Umbilical cord (tissue), 2 donors: ENCODE data around the gene LCN15. TPM values are rescaled to one million over a fixed set of nuclear protein-coding genes. Genes with fewer than 3 reads are reported as not detected.
"Not testable (repeated sequence)": the region's sequence is repeated elsewhere in the genome, so short reads cannot be mapped to it uniquely, and the experiment has no call there.

Source experiments
- DNase-seq: peaks from one replicate; pipeline ENCODE4 v3.0.0-alpha.2; 2015; ENCODE audit warnings: low spot score
- total RNA-seq: library from RNA; depleted of rRNA; stranded (reverse); fragments of >200 nt; gene quantifications from one replicate; pipeline ENCODE4 v1.2.3, GENCODE V29; 2014; ENCODE audit warnings: low replicate concordance; ENCODE audit not compliant: insufficient read depth

Gene LCN15
- total RNA-seq, 1 donor from 2014 or later, result 2.2 TPM

DNA sequence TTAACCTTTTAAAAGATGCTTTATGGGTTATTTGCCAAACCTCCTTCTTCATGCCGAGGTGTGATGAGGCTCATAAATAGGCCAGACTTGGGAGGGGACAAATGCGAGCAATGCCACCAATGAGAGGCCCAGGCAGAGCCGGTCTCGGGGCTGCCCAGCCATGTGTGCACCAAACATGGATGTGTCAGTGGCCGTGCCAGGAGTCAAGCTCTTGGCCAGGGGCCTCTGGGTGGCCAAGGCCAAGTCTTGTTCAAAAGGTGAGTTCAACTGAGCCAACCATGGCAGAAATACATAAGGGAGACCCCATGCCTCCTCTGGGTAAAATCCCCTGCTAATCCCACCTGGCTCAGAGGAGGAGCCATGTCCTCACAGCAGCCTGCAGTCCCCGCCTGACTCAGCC lies 10.9 kb upstream of the LCN15 start:
- DNase-seq, result no peak

DNA sequence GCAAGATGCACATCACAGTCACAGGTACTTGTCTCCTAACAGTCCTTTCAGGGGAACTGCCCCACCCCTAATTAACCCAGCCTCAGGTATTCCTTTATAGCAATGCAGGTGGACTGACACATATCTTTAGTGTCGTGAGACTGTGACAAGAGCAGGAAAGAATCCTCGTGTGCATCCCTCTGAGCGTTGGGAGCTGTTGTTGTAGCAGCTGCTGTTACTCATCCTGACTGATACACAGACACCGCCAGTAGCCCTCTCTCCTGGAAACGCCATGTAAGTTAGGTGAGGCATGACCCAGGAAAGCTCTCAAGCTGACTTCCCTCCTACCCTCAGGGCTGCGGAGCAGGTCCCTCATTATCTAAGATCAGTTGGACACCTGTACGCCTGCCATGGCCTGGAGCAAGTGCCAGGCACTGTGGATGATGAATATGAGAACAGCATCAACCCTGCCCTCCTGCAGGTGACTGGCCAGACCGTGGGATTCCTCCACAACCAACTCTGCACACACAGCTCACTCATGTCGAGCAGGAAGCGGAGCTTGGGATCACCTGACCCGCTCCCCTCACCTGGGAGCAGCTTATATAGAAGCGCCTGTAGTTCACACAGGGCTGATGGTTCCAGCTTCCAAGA lies 10.2 kb upstream of the LCN15 start:
- DNase-seq, result no peak

DNA sequence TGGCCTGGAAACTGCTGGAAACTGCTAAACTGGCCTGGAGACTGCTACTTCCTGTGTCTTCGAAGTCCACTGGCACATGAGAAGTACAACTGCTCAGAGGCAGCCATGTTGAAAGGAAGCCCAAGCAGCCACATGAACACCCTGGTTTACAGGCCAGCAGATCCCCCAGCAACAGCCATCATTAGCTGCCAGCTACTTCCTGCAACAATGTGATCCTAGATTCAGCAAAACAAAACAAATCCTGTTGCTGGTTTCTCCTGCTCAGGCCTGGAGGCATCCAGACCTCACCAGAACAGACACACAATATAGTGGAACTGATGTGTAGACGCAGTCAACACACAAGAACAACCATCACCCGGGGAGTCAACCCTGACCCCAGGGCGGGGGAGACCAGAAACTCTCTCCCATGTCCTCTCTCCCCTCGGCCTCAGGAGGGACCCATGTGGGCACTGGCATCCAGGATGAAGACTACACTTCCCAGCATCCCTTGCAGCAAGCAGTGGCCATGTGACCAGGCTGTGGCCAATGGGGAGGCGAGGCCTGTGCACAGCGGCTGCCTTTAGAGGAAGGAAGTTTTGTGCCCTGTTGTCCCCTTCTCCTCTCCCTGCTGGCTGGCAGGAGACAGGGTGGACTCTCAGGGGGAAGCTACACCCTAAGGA lies 9.2 kb upstream of the LCN15 start:
- DNase-seq, result no peak

DNA sequence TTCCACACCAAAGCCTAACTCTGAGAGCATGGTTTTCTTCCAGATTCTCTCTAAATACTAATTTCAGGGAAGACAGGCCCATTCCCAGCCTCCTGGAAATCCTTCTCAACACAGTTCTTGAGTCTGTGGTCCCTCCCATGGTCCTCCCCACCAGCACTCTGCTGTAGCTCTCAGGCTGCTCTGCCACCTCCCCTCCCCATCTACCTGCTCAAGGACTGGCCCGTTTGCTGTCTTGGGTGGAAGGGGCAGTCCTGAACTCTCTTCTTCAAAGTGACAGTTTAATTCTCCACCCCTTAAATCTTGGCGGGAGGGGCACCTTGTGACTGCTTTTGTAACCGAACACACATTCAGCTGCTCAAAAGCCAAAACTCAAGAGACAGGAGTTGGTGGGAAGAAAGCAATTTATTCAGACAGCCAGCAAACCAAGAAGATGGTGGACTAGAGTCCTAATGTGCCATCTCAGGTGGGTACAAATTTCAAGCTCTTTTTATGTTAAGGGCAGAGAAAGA lies 7.6 kb upstream of the LCN15 start:
- no peak for DNase-seq

DNA sequence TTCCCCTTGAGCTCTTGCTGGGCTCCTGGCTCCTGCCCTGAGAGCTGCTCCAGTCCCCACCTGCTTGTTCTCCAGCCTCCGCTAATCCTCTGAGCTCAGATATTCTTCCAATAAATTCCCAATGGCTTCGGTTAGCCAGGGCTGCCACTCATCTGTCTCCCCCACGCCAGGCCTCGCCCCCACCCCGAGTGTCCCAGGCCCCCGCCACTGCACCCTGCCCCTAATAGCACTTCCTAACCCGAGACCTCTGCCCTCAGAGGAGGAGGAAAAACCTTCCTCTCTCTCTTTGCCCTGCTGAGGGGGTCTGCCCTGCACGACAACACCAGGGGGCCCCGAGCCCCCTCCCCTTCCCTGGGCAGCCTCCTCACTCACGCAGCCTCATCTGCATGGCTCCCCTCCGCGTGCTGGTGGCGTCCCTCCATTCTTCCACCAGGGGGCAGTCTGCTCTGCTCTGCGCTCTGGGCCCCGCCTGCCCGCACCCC lies 5.4 kb upstream of the LCN15 start:
- DNase-seq, result no peak

DNA sequence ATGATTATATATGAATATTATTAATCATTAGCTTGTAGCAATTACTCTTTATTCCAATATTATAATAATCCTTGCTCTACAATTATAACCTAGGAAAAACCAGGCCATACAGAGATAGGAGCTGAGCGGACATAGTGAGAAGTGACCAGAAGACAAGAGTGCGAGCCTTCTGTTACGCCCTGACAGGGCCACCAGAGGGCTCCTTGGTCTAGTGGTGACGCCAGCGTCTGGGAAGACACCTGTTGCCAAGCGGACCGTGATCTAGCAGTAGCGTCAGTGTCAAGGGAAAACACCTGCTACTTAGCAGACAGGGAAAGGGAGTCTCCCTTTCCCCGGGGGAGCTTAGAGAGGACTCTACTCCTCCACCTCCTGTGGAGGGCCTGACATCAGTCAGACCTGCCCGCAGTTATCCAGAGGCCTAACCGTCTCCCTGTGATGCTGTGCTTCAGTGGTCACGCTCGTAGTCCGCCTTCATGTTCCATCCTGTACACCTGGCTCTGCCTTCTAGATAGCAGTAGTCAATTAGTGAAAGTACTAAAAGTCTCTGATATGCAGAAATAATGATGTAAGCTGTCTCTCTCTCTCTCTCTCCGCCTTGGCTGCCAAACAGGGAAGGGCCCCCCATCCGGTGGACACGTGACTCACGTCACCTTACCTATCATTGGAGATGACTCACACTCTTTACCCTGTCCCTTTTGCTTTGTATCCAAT lies 2.2 kb upstream of the LCN15 start:
- not testable (repeated sequence) for DNase-seq

DNA sequence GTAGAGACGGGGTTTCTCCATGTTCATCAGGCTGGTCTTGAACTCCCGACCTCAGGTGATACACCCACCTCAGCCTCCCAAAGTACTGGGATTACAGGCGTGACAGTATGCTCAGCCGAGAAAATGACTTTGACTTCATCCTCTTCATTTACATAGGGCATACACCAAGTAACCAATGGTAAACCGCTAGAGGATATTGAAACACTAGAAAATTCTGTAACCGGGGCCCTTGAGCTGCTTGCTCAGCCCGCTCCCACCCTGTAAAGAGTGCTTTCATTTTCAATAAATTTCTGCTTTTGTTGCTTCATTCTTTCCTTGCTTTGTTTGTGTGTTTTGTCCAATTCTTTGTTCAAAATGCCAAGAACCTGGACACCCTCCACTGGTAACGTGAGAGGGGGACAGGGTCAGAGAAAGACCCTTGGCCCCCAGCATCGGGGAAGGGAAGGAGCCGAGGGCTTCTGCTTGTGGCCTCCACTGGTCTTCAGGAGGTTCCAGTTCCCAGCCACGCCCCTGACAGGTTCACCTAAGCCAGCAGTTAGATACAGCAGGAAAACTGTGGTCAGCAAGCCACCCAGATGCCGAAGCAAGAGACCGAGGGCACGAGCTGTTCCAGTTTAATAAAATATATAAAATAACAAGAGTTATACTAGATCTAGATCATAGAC lies 1.6 kb upstream of the LCN15 start:
- DNase-seq, result not testable (repeated sequence)

DNA sequence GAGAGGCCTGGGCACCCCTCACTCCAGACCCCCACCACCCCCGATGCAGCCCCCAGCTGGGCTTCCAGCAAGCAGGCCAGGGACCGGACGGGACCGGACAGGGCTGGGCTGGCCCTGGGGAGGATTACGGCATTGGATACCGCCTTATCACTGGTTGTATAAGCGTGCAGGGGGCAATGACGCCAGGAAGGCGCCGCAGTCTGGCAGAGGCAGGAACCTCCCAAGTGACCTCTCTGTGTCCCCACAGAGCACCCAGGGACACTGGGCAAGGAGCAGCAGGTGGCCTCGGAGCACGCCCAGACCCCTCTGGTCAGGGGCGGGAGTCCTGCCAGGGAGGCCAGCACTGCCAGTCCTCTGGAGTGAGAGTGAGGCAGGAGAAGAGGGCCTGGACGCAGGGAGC lies 723 bp upstream of the LCN15 start:
- DNase-seq, result no peak

DNA sequence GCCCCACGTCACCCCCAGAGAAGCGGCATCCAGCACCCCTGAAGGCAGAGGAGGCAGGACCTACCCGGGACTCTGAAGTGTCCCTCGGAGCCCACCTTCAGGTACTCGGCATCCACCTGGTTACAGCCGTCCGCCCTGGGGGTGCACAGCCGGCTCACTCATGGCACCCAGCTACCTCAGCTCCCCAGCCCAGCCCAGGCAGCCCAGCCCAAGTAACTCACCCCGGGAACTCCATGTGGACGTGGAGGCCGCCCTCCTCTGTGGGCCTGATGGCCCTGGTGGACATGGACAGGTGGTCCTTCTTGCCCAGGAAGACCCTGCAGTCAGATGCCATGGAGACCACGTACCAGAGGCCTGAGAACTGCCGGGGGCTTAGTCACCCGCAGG lies 676 bp downstream of the LCN15 start:
- DNase-seq, result no peak

DNA sequence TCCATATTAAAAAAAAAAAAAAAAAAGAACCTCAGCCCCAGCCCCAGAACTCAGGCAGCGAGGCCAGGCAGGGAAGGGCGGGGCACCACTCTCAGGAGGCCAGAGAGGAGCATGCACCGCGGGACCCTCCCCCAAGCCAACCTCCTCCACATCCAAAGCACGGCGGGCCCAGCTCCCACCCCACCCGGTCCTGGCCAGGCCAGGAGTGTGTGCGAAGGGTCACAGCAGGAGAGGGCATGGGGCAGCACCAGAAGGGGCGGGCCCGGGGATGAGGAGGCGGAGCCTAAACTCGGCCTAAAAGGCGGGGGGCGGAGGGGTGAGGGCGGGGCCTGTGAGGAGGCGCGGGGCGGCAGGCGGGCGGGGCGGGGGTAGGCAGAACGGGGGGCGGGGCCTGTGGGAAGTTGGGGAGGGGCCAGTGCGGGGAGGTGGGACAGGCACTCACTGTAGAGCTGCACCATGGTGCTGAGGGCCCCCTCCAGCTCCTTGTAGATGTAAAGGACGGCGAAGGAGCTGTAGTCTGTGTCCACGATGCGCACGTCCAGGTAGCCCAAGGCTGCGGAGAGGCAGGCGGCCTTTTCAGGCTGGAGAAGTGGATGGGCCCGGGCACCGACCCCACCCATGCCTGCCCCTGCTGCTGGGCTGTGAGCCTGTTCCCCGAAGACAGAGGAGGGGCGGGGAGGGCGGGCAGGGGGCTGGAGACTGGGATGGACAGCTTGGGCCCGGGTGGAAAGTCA lies 1.2 kb downstream of the LCN15 start:
- DNase-seq, result peak; percentile 8

DNA sequence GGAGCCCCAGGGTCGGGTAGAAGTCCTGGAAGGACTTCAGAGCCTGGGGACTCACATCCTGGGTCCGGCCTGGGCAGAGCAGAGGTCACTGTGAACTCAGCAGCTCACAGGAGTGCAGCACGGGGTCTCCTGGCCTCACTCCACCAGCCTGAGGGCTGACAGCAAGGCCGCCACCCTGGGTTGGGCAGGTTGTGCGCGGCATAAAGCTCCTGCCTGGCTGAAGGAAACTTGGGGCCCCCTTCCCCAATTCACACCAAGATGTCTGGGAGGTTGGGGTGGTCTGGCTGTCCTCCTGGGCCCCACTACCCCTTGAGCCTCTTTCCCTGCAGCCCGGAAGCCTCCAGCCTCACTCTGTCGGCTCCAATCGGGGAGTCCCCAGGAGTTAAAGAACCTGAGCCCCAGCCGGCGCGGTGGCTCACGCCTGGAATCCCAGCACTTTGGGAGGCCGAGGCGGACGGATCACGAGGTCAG lies 2.1 kb downstream of the LCN15 start:
- no peak for DNase-seq

DNA sequence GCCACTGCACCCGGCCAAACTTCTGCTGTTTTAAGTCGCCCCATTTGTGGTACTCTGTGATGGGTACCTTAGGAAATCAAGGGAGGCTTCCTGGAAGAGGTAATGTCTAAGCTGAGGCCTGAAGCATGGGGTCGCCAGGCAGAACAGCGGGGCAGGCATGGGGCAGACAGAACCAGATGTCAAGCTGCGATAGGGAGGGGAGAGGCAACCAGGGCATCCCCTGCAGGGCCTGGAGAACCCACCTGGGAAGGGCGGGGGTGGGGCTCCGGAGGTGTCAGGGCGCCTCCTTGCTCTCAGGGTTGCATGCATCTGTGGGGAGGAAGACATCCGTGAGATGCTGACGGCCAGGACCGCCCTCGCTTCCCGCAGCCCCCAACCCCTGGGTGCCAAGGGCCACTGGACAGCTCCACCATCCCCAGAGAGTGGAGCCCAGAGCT lies 2.8 kb downstream of the LCN15 start:
- DNase-seq, result no peak

DNA sequence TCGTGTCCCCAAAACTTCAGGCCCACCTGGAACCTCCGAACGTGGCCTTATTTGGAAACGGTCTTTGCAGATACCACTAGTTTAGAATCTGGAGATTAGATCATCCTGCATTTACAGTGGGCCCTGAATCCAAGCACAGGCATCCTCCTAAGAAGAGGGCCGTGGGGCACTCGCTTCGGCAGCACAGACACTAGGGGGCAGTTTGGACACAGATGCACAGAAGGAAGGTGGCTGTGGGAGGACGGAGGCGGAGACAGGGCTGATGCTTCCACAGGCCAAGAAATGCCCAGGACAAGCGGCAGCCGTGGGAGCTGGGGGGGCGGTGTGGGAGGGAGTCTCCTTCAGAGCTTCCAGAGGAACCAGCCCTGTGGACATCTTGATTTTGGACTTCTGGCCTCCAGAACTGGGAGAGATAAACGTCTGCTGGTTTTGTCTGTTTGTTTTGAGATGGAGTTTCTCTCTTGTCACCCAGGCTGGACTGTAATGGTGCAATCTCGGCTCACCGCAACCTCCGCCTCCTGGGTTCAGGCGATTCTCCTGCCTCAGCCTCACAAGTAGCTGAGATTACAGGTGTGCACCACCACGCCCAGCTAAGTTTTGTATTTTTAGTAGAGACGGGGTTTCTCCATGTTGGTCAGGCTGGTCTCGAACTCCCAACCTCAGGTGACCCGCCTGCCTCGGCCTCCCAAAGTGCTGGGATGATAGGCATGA lies 3.3 kb downstream of the LCN15 start:
- DNase-seq, result peak; percentile 81

DNA sequence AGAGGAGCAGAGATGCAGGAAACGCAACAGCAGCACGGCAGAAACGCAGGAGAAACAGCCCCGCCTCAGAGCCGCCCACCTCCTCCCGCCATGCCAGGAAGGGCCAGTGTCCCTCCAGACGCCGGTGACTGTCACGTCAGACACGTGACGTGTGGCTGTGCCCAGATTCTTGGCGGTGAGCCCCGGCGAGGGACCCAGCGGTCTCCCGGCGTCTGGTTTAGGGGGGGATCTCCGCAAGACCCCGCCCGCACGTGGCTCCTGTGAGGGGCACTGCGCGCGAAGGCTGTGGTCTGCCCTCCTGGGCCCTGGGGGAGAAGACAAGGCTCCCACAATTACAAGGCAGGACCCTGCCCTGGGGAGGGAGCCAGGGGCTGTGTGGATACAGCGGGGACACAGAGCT lies 3.9 kb downstream of the LCN15 start:
- no peak for DNase-seq

DNA sequence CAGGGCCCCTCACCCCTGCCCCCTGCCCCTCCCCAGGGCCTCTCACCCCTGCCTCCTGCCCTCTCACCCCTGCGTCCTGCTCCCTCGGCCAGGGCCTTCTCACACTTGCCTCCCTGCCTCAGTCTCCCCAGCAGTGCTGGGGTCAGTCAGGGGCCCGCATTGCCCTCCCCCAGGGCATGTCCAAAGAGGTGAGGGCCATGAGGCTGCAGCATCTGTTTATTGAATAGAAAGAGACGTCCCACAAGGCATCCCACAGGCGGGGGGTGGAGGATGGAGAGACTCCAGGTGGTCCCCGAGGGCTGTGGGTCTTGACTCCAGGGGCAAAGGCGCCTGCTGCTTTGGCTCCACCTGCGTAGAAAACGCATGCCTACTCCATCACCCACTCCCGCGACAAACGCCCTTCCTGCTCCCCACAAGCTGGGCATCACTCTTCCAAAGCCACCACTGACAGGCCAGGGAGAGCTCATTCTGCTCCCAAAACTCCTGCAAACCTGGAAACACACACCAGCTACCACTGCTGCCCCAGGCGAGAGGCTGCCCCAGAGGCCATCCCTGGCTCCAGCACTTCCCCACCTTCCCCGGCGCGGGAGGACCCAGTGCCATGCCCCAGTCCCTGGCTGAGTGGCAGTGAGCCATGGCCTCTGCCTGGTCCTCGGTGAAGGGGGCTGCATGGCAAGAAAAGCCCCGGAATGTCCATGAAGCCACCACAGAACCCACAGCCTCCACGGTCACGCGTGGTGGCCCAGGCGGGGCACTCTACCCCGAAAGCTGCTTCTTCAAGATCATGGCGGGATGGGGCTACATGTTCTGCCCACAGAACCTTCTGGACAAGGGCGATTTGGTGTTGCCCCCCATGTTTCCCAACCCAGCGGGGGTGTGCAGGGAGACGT lies 4.6 kb downstream of the LCN15 start:
- no peak for DNase-seq

DNA sequence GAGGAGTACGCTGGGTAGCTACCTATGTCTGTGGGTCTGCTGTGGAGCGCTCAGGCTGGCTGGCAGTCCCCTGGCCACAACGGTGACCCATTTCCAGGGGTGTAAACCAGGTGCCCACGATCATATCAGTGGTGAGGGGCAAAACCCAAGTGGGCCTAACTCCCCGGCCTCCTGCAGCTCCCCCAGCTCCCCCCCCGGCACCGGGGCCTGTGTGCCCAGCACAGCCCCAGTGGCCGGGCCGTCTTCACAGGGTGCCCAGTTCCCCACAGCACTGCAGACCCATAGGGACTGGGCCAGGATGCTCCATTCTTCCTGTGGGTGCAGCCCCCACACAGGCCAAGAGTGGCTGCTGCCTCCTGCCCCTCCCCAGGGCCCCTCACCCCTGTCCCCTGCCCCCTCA lies 5.3 kb downstream of the LCN15 start:
- DNase-seq, result no peak

DNA sequence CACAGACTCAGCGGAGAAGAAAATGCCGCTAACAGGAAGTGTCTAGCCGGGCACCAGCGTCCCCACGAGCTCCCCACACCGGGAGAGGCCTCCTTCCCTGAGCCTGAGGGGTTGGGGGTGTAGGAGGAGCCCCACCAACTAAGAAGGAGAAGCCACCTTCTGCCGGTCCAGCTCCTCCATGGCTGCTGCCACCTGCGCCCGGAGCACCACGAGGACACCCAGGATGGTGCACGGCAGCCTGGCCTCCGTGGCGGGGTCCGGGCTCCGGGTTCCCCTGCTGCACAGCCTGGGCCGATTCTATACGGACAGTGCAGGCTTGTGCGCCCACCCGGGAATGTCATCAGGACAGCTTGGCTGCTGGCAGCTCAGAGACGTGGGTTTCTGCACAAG lies 6.6 kb downstream of the LCN15 start:
- no peak for DNase-seq

DNA sequence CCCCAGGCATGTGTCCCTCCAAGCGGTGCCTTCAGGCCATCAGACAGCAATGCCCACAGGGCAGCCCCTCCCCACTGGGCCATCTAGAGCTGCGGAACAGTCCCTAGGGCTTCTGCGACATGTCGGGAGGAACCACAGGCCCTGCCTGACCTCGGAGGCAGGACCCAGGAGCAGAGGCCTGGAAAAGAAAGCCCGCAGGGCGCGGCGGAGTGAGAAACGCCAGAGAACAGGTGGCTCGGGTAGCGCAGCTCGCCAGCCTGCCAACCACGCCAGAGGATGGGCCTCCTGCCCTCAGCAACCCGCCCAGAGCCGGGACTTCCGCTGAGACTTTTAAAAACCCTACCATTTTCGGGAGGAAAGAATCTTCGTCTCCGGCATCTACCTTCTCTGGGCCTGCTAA lies 7.0 kb downstream of the LCN15 start:
- no peak for DNase-seq

DNA sequence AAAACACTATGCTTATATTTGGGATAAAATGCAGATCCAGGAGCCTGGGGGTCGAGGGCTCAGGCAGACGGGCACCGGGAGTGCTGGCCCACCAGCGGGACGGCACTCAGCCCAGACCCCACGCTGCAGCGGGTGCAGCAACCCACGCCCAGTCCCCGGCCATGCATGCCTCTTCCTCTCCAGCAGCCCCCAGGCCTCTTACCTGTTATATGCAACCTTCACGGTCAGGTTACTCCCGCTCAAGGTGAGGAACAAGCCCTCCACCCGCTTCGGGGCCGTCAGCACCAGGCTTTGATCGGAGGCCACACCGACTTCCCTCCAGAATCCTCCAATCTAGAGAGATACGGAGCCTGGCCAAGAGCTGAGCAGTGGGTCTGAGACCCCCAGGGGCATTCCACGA lies 7.5 kb downstream of the LCN15 start:
- no peak for DNase-seq

DNA sequence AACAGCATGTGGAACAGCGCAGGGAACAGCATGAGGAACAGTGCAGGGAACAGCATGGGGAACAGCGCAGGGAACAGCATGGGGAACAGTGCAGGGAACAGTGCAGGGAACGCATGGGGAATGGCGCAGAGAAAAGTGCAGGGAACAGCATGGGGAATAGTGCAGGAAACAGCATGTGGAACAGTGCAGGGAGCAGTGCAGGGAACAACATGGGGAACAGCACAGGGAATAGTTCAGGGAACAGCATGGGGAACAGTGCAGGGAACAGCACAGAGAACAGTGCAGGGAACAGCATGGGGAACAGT lies 8.2 kb downstream of the LCN15 start:
- no peak for DNase-seq
